Measurements from ENCODE around the gene ARHGAP42. TPM values are rescaled to one million over a fixed set of nuclear protein-coding genes. Genes with fewer than 3 reads are reported as not detected.

Gene ARHGAP42
- total and polyA plus RNA-seq, 10 of the 15 experiments (the other 5 are each of a cell fraction or from before 2014, with no cell fraction given): 1.8 to 6.3 (median 3.2) TPM

- TF ChIP-seq NKRF (conservative IDR thresholded peaks at IDR 0.05) (no peak), RFX5 (IDR thresholded peaks at IDR 0.05; ENCODE audit: low read depth, low read length) (no peak), ATF7 (IDR thresholded peaks at IDR 0.05; ENCODE audit: low read depth) (no peak), RAD21 (IDR thresholded peaks at IDR 0.05; ENCODE audit: insufficient read depth, low read depth, low read length) (no peak), KDM1A (IDR thresholded peaks at IDR 0.05; ENCODE audit: borderline replicate concordance) (no peak), TBL1XR1 (IDR thresholded peaks at IDR 0.05; ENCODE audit: low read depth, low read length) (no peak), SIN3A (IDR thresholded peaks at IDR 0.05; ENCODE audit: low read depth, low read length) (no peak)
Observed at GRCh38 chr11:100719362-100719761, 32.3 kb downstream of the ARHGAP42 start (continued).

- H3K4me3 ChIP-seq: no peak overlapping the region
- SMC1A ChIA-PET (ENCODE audit: uncharacterized antibody, unreplicated experiment): interaction anchor here (0.5 kb wide), 1 partner anchor 123 kb away, joined by 3 read pairs; no protein-coding TSS in a partner anchor
- DNase-seq (ENCODE audit: low read depth, low spot score) (no peak), FAIRE-seq (no peak), ATAC-seq (no peak; the same call in 2 of the 3 replicates)
- H4K20me1 ChIP-seq (ENCODE audit: control insufficient read depth, insufficient read depth): no peaks in the 10 kb centered on the region; the same call in 1 of the 2 replicates
- intact Hi-C loops (cut with micrococcal nuclease; ENCODE audit: unreplicated experiment): no loop called here
- CTCF ChIA-PET: no interaction called here
- H3K4me1 ChIP-seq (ENCODE audit: control insufficient read depth, insufficient read depth, low read length): no peaks in the 10 kb centered on the region
- H2AFZ ChIP-seq (ENCODE audit: control insufficient read depth, low read depth, low read length): no peak overlapping the region
- H3K9me3 ChIP-seq (replicated peaks; ENCODE audit: control insufficient read depth, insufficient read depth, low read length): no peaks in the 10 kb centered on the region
- RAD21 ChIA-PET (ENCODE audit: unreplicated experiment): no interaction called here
- H3K27ac ChIP-seq (ENCODE audit: control insufficient read depth, insufficient read depth): no peak overlapping the region
- no peaks in the 10 kb centered on the region for H3K79me2 ChIP-seq (ENCODE audit: control insufficient read depth, insufficient read depth, low read length)
- 93% methylated on average over 3 of the region's 3 CpGs for WGBS (ENCODE audit: insufficient coverage, insufficient replicate concordance, low lambda C conversion rate, missing lambda C conversion rate)
- BruUV-seq (replicated peaks): no TSS peak
- H3K36me3 ChIP-seq (ENCODE audit: control insufficient read depth in 2 of 2, insufficient read depth in 2 of 2, low read length in 1 of 2): no peaks in the 10 kb centered on the region
- POLR2A ChIA-PET: interaction anchor here (0.5 kb wide), 1 partner anchor 14 kb away, joined by 5 read pairs; no protein-coding TSS in a partner anchor
- in situ Hi-C loops (cut with MboI): no loop called here
- H3K27me3 ChIP-seq (replicated peaks in 1 of 2; ENCODE audit: control insufficient read depth in 2 of 2, insufficient read depth in 2 of 2, low read length in 1 of 2): no peaks in the 10 kb centered on the region
- no peak overlapping the region for H3K4me2 ChIP-seq (ENCODE audit: control insufficient read depth, insufficient read depth)
- H3K9ac ChIP-seq (ENCODE audit: control insufficient read depth, insufficient read depth, low read length): no peak overlapping the region
- TF ChIP-seq ZNF384 (IDR thresholded peaks at IDR 0.05; ENCODE audit: borderline replicate concordance, low read depth, low read length) (no peak), ZBTB40 (IDR thresholded peaks at IDR 0.05; ENCODE audit: borderline replicate concordance) (no peak), SP1 (IDR thresholded peaks at IDR 0.05; ENCODE audit: low read depth, low read length) (no peak), ELK1 (IDR thresholded peaks at IDR 0.05; ENCODE audit: low read depth, low read length) (no peak)
Observed at GRCh38 chr11:100719809-100720221, 32.7 kb downstream of the ARHGAP42 start.

All from GM12878 (cell line).